Measurements from ENCODE around the gene CNTN5.

GRCh38 chr11:100367892-100368291, 1347.1 kb downstream of the CNTN5 start:
- no peak for TF ChIP-seq EZH2 (IDR thresholded peaks at IDR 0.05; ENCODE audit: low read length, unreplicated experiment)
- TF ChIP-seq, protein P1, sequence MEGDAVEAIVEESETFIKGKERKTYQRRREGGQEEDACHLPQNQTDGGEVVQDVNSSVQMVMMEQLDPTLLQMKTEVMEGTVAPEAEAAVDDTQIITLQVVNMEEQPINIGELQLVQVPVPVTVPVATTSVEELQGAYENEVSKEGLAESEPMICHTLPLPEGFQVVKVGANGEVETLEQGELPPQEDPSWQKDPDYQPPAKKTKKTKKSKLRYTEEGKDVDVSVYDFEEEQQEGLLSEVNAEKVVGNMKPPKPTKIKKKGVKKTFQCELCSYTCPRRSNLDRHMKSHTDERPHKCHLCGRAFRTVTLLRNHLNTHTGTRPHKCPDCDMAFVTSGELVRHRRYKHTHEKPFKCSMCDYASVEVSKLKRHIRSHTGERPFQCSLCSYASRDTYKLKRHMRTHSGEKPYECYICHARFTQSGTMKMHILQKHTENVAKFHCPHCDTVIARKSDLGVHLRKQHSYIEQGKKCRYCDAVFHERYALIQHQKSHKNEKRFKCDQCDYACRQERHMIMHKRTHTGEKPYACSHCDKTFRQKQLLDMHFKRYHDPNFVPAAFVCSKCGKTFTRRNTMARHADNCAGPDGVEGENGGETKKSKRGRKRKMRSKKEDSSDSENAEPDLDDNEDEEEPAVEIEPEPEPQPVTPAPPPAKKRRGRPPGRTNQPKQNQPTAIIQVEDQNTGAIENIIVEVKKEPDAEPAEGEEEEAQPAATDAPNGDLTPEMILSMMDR (conservative IDR thresholded peaks at IDR 0.05; ENCODE audit: low read depth, low read length), result no peak
